ENCODE results near the gene PRKAG3. TPM values are rescaled to one million over a fixed set of nuclear protein-coding genes. Genes with fewer than 3 reads are reported as not detected.

PRKAG3 gene
- total RNA-seq, 1 donor from 2014 or later: not detected

- Histone ChIP-seq H3K27me3 (ENCODE audit: control insufficient read depth, insufficient read depth, low read length) (peaks cover 47% of the 10 kb centered on the region), H3K36me3 (ENCODE audit: control insufficient read depth, insufficient read depth, low read length) (no peaks in the 10 kb centered on the region), H3K4me3 (ENCODE audit: low read depth, low read length) (no peak overlapping the region)
- DNase-seq (ENCODE audit: low read depth): no peak
- no peak for FAIRE-seq
- no peak for TF ChIP-seq CTCF (IDR thresholded peaks at IDR 0.05; ENCODE audit: insufficient read depth, low read length, severe bottlenecking)
Observed at GRCh38 chr2:218857371-218858137, 26.0 kb upstream of the PRKAG3 start.

GRCh38 chr2:218856896-218857243 is 25.3 kb upstream of the PRKAG3 start:
- no peaks in the 10 kb centered on the region for H3K36me3 ChIP-seq (ENCODE audit: control insufficient read depth, insufficient read depth, low read length)
- H3K27me3 ChIP-seq (ENCODE audit: control insufficient read depth, insufficient read depth, low read length): peaks cover 45% of the 10 kb centered on the region
- no peak for TF ChIP-seq CTCF (IDR thresholded peaks at IDR 0.05; ENCODE audit: insufficient read depth, low read length, severe bottlenecking)
- H3K4me3 ChIP-seq (ENCODE audit: low read depth, low read length): no peak overlapping the region
- DNase-seq (ENCODE audit: low read depth): no peak
- FAIRE-seq: no peak

GRCh38 chr2:218856167-218856895 is 24.7 kb upstream of the PRKAG3 start:
- H3K4me3 ChIP-seq (ENCODE audit: low read depth, low read length): no peak overlapping the region
- H3K36me3 ChIP-seq (ENCODE audit: control insufficient read depth, insufficient read depth, low read length): no peaks in the 10 kb centered on the region
- DNase-seq (ENCODE audit: low read depth) (no peak), FAIRE-seq (peak; percentile 79)
- TF ChIP-seq CTCF (IDR thresholded peaks at IDR 0.05; ENCODE audit: insufficient read depth, low read length, severe bottlenecking): no peak
- H3K27me3 ChIP-seq (ENCODE audit: control insufficient read depth, insufficient read depth, low read length): peaks cover 40% of the 10 kb centered on the region

- no peak for FAIRE-seq
- H3K4me3 ChIP-seq (ENCODE audit: low read depth, low read length): no peak overlapping the region
- no peak for DNase-seq (ENCODE audit: low read depth)
- H3K36me3 ChIP-seq (ENCODE audit: control insufficient read depth, insufficient read depth, low read length): no peaks in the 10 kb centered on the region
- TF ChIP-seq CTCF (IDR thresholded peaks at IDR 0.05; ENCODE audit: insufficient read depth, low read length, severe bottlenecking): no peak
- H3K27me3 ChIP-seq (ENCODE audit: control insufficient read depth, insufficient read depth, low read length): peaks cover 32% of the 10 kb centered on the region
Observed at GRCh38 chr2:218855305-218856166, 23.9 kb upstream of the PRKAG3 start.

- DNase-seq (ENCODE audit: low read depth): no peak
- Histone ChIP-seq H3K27me3 (ENCODE audit: control insufficient read depth, insufficient read depth, low read length) (peaks cover 25% of the 10 kb centered on the region), H3K4me3 (ENCODE audit: low read depth, low read length) (no peak overlapping the region), H3K36me3 (ENCODE audit: control insufficient read depth, insufficient read depth, low read length) (no peaks in the 10 kb centered on the region)
- no peak for FAIRE-seq
- no peak for TF ChIP-seq CTCF (IDR thresholded peaks at IDR 0.05; ENCODE audit: insufficient read depth, low read length, severe bottlenecking)
Observed at GRCh38 chr2:218854860-218855259, 23.3 kb upstream of the PRKAG3 start.
